G401 (cell line): ENCODE results near the gene RNF207. TPM values are rescaled to one million over a fixed set of nuclear protein-coding genes. Genes with fewer than 3 reads are reported as not detected.

Experiments
- DNase-seq: peaks from one replicate; pipeline ENCODE4 v3.0.0-alpha.2; 2015; ENCODE audit warnings: low spot score
- in situ Hi-C: cut with HindIII; loops from 2 replicates; pipeline ENCODE4 v1.10.0; 2016; ENCODE audit warnings: low sequenced_read_pairs, mixed read lengths
- total RNA-seq: library from RNA; depleted of rRNA; stranded (reverse); fragments of >200 nt; shearing (Covaris generic); gene quantifications from 2 replicates; pipeline ENCODE4 v1.2.3, GENCODE V29; 2014; rRNA removed

Gene RNF207
- total RNA-seq, 1 experiment from 2014 or later = 0.44 TPM

DNA sequence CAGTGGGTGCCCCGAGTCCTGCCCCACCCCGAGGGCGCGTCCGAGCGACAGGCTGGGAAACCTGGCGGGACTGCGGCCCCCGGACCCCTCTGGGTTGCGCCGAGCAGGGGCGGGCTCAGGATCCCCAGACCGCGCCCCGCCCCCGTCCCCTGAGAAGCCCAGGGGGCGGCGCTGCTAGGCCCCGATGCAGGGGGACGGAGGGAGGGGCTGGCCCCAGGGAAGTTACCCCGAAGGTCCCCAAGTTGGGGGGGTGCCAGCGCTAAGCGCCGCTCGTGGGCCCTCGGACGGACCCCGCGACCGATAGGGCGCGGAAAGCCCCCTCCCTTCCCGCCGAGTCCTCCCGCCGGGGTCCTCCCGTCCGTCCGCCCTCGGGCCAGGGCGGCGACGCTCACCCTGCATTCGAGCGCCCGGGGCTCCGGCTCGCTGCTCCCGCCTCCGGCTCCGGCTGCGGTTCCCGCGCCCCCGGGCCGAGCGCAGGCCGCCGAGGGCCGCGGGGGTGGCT, 54.6 kb downstream of the RNF207 start:
- in situ Hi-C loops = no loop called here
- DNase-seq = no peak

DNA sequence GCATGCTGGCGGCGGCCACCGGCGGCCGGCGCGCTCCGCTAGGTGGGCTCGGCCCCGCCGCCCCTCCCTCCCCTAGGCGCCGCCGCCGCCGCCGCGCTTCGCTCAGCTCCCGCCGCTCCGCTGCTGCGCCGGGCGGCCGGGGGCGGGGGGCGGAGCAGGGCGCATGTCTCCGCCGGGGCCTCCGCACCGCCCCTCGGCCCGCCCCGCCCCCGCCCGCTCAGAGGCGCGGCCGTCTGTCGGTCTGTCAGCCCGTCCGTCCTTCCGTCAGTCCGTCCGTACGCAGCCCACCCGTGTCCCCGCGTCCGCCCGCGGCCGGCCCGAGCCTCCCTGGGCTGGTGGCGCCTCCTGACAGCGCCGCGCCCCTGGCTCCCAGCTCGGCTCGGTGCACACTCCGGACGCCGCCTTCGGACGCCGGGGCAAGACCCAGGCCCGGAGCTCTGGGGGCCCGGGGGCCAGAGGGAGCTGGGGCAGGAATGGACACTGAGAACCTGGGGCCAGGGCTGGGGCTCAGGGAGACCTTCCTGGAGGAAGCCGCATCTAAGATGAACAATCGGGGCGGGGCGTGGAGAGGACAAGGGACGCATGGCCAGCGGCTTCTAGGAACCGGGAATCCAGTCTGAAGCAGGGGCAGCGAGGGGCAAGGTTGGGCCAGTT, 55.2 kb downstream of the RNF207 start, which contains the start of gene GPR153:
TSS of gene GPR153 (minus strand) at position 138 of the 654 bp plus-strand sequence. CDS start 6,193 bp downstream, outside the sequence.
- in situ Hi-C loops = no loop called here
- no peak for DNase-seq

DNA sequence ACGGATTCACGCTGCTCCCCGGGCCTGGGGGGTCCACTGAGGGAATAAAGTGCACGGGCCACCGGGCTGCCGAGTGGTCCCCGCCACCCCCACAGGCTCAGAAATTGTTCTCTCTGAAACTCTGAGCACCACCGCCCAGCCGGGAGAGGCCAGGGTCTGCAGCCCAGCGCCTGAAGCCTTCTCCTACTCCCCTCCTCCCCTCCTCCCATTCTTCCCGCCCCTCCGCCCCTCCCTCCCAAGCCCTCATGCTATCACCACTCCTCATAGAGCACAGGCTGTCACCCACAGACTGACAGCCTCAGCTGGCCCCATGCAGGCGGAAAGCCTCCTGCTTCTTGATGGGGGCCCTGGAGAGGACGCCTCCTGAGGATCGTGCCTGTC, 55.7 kb downstream of the RNF207 start:
- in situ Hi-C loops = no loop called here
- no peak for DNase-seq

DNA sequence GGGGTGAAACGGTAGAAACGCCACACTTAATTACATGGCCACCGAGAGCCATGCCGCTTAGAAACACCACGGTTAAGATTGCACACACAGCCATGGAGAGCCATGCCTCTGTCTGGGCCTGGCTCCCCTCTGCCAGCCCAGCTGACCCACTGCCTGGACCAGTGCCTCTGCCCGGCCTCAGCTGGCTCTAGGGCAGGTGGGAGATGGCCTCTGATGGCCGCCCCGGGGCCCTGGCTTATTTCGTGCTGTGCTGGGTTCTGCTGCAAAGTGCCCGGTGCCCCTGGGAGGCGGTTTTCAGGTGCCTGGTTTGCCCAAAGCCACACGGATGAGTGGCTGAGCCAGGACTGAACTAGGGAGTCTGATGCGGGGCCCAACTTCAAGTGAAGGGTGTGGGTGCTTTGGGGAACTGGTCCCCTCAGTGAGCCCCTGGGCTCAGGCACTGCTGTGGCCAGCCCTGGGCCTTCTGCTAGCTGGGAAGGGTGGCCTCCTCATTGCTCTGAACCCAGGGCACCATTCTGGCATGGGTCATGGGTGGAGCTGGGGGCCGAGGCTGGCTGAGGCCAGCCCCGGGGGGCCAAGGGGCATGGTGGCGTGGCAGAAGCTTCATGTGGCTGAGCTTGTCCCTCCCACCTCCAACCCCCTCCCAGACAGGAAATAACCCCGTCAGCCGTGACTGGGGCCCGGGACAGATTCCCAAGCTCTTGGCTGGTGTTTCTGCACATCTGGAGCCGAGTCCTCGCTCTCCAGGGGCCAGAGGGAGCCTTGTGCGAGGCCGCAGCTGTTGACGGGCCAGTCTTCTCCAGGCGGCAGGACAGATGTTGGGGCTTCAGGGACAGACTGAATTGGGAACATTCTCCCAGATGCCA, 56.9 kb downstream of the RNF207 start:
- in situ Hi-C loops = no loop called here
- no peak for DNase-seq

DNA sequence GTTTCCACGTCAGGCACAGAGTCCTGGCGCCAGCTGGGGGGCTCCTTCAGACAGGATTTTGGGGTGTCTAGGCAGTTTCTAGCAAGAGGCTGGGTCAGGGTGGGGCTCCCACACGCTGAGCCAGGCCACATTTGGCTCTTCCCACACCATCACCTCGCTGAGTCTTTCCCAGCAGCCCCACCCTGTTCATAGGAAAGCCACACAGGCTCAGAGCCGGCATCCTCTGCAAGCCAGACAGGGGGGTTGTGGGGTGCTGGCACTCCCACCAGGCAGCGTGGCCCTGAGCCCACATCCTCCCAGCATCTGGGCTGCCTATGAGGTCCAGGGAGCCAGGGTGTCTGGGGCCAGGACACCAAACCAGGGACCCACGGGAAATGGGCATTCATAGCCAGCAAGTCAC, 57.8 kb downstream of the RNF207 start:
- no peak for DNase-seq
- in situ Hi-C loops = no loop called here

DNA sequence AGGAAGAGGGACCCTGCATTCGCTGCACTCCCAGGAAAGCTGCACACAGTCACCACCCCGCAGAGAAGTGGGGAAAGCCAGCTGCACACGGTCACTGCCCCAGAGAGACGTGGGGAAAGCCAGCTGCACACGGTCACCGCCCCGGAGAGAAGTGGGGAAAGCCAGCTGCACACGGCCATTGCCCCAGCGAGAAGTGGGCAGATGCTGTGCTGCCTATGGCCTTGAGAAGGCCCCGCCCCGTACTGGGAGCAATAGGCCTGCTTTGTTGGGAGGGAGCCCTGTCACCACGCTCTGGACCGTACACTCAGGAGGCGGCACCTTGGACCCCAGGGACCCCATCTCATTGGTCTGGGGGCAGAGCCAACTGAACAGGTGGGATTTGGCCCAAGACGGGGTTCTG, 59.2 kb downstream of the RNF207 start:
- DNase-seq = no peak
- in situ Hi-C loops = no loop called here

DNA sequence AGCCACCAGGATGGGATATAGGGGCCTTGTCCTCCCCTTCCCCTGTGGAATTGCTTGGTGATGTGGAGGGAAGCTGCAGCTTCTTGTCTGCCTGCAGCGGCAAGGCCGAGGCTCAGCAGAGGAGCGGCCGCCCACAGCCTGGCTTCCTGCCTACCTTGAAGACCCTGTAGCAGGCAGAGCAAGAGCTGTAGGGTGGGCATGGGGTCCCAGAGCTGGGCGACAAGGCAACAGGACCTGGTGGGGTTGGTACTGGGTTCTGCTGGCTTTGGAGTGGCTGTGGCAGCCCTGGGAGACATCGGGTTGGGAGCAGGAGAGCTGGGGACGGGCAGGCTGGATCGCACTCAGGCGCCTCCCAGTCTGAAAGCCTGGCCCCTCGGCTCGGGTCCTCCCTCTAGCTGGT, 60.7 kb downstream of the RNF207 start:
- in situ Hi-C loops = no loop called here
- no peak for DNase-seq

DNA sequence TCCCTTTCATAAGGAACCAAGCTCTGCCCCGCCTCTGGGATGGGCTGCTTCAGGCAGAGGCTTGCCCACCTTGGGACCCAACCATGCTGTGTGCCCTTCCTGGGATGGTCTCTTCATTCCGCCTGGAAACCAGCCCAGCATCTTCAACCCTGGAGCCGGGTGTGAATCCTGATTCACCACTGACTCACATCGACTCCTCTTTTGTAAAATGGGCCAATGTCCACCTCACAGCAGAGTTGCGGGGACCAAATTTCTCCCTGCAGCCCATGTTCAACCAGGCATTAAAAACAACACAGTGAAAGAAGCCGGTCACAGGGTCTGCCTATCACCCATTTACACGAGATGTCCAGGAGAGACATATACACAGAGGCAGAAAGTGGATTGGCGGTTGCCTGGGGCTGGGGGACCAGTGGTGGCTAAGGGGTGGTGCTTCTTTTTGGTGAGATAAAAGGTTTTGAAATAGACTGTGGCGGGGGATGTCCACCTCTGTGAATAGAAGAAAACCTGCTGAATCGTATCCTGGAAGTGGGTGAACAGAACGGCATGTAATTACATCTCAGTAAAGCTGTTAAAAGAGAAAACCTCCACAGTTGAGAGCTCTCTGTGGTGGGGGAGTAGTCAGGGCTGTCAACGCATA, 61.9 kb downstream of the RNF207 start:
- in situ Hi-C loops = no loop called here
- no peak for DNase-seq

DNA sequence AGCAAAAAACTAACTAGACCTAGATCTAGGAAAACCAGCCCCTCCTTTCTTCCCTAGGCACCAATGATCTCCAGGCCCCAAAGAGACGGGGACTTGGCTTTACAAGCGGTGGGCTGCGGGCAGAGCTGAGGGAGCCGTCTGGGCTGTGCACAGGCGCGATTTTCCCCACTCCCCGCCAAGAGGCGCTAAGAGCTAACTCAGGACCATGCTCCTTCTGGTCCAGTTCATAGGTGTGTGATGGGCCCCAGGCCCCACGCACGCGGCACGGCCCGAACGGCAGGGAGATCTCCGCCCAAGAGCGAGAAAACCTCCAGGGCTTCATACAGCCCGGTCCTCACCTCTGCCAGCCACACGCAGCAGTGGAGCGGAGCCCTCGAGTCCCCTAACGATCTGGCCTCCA, 62.5 kb downstream of the RNF207 start:
- in situ Hi-C loops = no loop called here
- DNase-seq = no peak

DNA sequence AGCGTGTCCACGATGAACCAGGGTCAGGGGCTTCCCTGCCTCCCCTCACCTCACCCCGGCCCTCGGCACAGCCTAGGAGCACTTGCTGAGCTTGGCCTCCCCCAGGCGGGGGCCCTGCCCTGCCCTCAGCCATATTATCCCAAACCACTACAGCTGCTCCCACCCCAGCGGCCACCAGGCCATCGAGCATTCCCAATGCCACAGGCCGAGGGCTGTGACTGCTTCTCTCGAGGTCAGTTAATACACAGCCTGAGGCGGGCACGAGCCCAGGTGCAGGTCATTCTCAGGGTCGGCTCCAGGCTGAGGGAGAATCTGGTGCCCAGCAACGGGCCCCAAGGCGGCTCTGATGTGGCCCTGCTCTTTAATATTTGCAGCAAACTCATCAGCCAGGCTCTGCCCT, 63.4 kb downstream of the RNF207 start:
- DNase-seq = no peak
- in situ Hi-C loops = no loop called here

DNA sequence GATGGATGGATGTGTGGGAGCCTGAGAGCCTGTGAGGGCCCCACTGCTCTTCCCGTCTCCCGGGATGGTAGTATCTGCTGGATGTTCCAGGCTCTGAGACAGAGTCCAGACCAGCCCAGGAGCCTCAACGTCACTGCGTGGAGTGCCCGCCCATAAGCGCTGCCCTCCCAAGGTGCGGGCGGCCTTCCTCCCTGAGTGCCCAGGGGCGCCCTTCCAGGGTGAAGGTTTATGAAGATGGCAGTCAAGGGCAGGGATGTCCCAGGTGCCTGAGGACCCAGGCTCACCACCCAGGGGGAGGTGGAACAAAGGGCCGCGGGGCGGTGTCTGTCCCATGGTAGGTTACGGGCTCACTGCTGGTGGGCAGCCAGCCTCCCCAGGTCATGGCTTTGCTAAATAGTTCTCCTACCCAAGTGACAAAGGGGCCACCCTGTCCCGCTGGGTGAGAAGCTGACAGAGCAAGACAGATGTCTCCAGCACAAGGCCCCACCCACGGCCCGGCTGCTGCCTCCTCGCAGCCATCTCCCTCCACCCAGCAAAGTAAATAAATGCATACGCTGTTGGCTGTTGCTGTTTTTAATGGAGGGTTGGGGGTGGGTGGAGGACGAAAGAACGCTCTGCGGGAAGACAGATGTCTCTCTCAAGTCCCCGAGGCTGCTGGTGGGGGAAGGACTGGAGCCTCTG, 63.9 kb downstream of the RNF207 start:
- no peak for DNase-seq
- in situ Hi-C loops = no loop called here

DNA sequence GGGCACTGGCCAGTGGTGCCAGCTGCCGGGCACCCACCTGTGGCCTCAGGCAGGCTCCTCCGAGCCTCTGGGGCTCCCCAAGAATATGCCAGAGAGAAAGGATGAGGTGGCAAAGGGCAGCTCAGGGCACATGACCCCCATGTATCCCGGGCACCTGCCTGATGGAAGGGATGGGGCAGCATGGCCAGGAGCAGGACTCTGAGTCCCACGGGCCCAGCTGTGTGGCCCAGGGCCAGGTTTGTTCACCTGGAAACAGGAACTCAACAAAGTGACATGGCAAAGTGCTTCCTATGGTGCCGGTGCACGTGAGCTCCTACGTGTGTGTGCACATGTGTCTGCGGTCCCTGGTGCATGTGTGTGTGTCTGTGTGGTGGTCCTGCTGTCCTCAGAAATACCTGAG, 64.5 kb downstream of the RNF207 start:
- in situ Hi-C loops = no loop called here
- DNase-seq = no peak

Other genes with a start within 250 kb of the RNF207 start
- gene NPHP4, start 213.7 kb upstream of the RNF207 start, total RNA-seq = 7.6 and 9.8 TPM in 2 replicates
- 0.71 and 1.8 TPM in 2 replicates for gene KCNAB2, start 160.2 kb upstream of the RNF207 start, total RNA-seq
- 12.0 and 13.5 TPM in 2 replicates for gene CHD5, start 25.8 kb upstream of the RNF207 start, total RNA-seq
- gene RPL22, start 6.5 kb upstream of the RNF207 start, total RNA-seq = 286 and 296 TPM in 2 replicates
- gene ICMT, start 29.8 kb downstream of the RNF207 start, total RNA-seq = 93.8 and 107 TPM in 2 replicates
- gene HES3, start 38.1 kb downstream of the RNF207 start, total RNA-seq = not detected in 2 replicates
- 3.3 and 4.5 TPM in 2 replicates for gene GPR153, start 55.0 kb downstream of the RNF207 start, total RNA-seq
- 94.4 and 99.2 TPM in 2 replicates for gene ACOT7, start 187.6 kb downstream of the RNF207 start, total RNA-seq
- gene HES2, start 213.8 kb downstream of the RNF207 start, total RNA-seq = 1.6 and 3.1 TPM in 2 replicates
- 0.07 TPM in 1 of 2 replicates, not detected in the other for gene ESPN, start 218.7 kb downstream of the RNF207 start, total RNA-seq